ENCODE measurements around the gene CEP192. TPM values are rescaled to one million over a fixed set of nuclear protein-coding genes. Genes with fewer than 3 reads are reported as not detected.

The CEP192 gene
- polyA plus RNA-seq, 1 donor (not counting 4 experiments of a cell fraction or from before 2014, with no cell fraction given), result 16.6 TPM

DNA sequence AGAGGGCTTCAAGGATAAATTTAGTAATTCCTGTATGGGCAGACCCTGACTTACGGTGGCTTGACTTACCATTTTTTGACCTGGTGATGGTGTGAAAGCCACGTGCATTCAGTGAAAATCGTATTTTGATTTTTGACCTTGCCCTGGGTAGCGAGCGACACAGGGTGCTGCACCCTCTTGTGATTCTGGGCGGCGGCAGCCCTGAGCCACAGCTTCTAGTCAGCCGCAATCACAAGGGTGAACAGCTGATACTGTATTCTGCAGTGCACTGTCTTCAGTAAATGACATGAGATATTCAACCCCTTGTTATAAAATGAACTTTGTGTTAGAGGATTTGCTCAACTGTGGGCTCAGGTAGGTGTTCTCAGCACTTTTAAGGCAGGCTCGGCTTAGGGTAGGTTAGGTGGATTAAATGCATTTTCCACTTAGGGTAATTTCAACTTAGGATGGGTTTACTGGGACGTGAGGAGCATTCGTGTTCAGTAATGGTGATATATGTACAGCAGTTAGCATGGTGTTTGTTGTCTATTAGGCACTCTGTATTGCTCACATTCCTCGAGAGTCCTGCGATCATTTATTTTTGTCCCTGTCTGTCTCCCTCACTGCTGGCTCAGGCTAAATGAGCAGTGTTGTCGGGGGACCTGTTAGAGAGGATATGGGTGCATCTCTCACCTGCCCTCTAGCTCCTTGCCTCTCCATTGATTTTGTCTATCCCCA is 109.9 kb downstream of the CEP192 start:
- Histone ChIP-seq H3K4me1 (ENCODE audit: control insufficient read depth, extremely low read depth, insufficient read depth, low read length) (no peaks in the 10 kb centered on the region), H3K27ac (ENCODE audit: control insufficient read depth, insufficient read depth, low read length) (no peak overlapping the region)

DNA sequence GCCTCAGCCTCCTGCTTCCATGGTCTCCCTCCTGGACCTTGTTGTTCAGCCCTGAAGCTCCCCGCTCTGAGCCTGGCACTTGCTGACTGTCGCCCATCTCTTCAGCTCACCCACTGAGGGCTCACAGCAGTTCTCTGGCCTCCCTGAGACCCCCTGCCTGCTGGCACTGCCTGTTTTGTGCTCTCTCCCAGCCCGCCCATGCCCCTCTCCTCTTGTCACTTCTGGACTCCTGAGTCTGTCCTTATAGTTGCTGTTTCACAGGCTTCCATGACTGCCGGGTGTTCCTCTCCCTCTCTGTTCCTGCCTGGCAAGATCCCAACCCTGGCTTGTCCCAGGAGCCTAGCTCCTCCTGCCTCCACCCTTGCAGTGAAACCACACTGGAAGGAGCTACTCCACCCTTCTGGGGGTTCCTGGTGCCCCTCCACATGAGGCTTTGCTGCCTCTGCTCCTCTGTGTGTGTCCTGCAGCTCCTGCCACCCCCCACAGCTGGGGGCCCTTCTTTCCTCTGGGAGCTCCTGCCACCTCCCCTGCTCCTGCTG is 110.6 kb downstream of the CEP192 start:
- H2AFZ ChIP-seq (ENCODE audit: control insufficient read depth, low read length), result no peak overlapping the region

More for the DNA sequence above, 109.9 kb downstream of the CEP192 start:
- no peak overlapping the region for H3K4me3 ChIP-seq (ENCODE audit: control insufficient read depth in 2 of 3, extremely low read depth in 1 of 3, insufficient read depth in 2 of 3, low read depth in 1 of 3, low read length in 3 of 3)
- DNase-seq (ENCODE audit: low read depth, low spot score) (no peak), FAIRE-seq (no peak)
- H3K79me2 ChIP-seq (ENCODE audit: control insufficient read depth, insufficient read depth, low read length), result no peaks in the 10 kb centered on the region
- H3K36me3 ChIP-seq (ENCODE audit: control insufficient read depth in 2 of 2, extremely low read depth in 1 of 2, insufficient read depth in 2 of 2, low read length in 2 of 2), result peaks cover 14 to 30% of the 10 kb centered on the region in 2 experiments
- dilution Hi-C loops (cut with MboI; ENCODE audit: extremely low pct_ligation_motif_present, low sequenced_read_pairs), result no loop called here
- TF ChIP-seq, protein P1, sequence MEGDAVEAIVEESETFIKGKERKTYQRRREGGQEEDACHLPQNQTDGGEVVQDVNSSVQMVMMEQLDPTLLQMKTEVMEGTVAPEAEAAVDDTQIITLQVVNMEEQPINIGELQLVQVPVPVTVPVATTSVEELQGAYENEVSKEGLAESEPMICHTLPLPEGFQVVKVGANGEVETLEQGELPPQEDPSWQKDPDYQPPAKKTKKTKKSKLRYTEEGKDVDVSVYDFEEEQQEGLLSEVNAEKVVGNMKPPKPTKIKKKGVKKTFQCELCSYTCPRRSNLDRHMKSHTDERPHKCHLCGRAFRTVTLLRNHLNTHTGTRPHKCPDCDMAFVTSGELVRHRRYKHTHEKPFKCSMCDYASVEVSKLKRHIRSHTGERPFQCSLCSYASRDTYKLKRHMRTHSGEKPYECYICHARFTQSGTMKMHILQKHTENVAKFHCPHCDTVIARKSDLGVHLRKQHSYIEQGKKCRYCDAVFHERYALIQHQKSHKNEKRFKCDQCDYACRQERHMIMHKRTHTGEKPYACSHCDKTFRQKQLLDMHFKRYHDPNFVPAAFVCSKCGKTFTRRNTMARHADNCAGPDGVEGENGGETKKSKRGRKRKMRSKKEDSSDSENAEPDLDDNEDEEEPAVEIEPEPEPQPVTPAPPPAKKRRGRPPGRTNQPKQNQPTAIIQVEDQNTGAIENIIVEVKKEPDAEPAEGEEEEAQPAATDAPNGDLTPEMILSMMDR (optimal IDR thresholded peaks at IDR 0.05 in 1 of 3, IDR thresholded peaks at IDR 0.05 in 1 of 3, conservative IDR thresholded peaks at IDR 0.05 in 1 of 3; ENCODE audit: extremely low read depth in 1 of 3, insufficient read depth in 2 of 3, low read length in 3 of 3), result no peak
- no peak for TF ChIP-seq EZH2 (IDR thresholded peaks at IDR 0.05; ENCODE audit: low read length)
- no peaks in the 10 kb centered on the region for H3K27me3 ChIP-seq (ENCODE audit: control insufficient read depth, extremely low read depth, insufficient read depth, low read length)
- H3K9me1 ChIP-seq (ENCODE audit: control insufficient read depth, extremely low read depth, insufficient read depth, low read length), result no peaks in the 10 kb centered on the region
- H3K9me3 ChIP-seq (ENCODE audit: control insufficient read depth, low read depth, low read length), result no peaks in the 10 kb centered on the region
- no peak overlapping the region for H2AFZ ChIP-seq (ENCODE audit: control insufficient read depth, low read length)
- no peak overlapping the region for H3K4me2 ChIP-seq (ENCODE audit: control insufficient read depth, extremely low read depth, insufficient read depth, low read depth, low read length)
- H4K20me1 ChIP-seq (ENCODE audit: control insufficient read depth, extremely low read depth, insufficient read depth, low read length), result no peaks in the 10 kb centered on the region
- H3K9ac ChIP-seq (ENCODE audit: control insufficient read depth, extremely low read depth, insufficient read depth, low read length), result no peak overlapping the region

More for the DNA sequence above, 110.6 kb downstream of the CEP192 start:
- Histone ChIP-seq H4K20me1 (ENCODE audit: control insufficient read depth, extremely low read depth, insufficient read depth, low read length) (no peaks in the 10 kb centered on the region), H3K4me3 (ENCODE audit: control insufficient read depth in 2 of 3, extremely low read depth in 1 of 3, insufficient read depth in 2 of 3, low read depth in 1 of 3, low read length in 3 of 3) (no peak overlapping the region), H3K9me1 (ENCODE audit: control insufficient read depth, extremely low read depth, insufficient read depth, low read length) (no peaks in the 10 kb centered on the region), H3K27ac (ENCODE audit: control insufficient read depth, insufficient read depth, low read length) (no peak overlapping the region), H3K9me3 (ENCODE audit: control insufficient read depth, low read depth, low read length) (no peaks in the 10 kb centered on the region), H3K9ac (ENCODE audit: control insufficient read depth, extremely low read depth, insufficient read depth, low read length) (no peak overlapping the region), H3K36me3 (ENCODE audit: control insufficient read depth in 2 of 2, extremely low read depth in 1 of 2, insufficient read depth in 2 of 2, low read length in 2 of 2) (peaks cover 10 to 26% of the 10 kb centered on the region in 2 experiments), H3K79me2 (ENCODE audit: control insufficient read depth, insufficient read depth, low read length) (no peaks in the 10 kb centered on the region), H3K4me1 (ENCODE audit: control insufficient read depth, extremely low read depth, insufficient read depth, low read length) (no peaks in the 10 kb centered on the region), H3K27me3 (ENCODE audit: control insufficient read depth, extremely low read depth, insufficient read depth, low read length) (no peaks in the 10 kb centered on the region), H3K4me2 (ENCODE audit: control insufficient read depth, extremely low read depth, insufficient read depth, low read depth, low read length) (no peak overlapping the region)
- DNase-seq (ENCODE audit: low read depth, low spot score) (no peak), FAIRE-seq (no peak)
- TF ChIP-seq, protein P1 (optimal IDR thresholded peaks at IDR 0.05 in 1 of 3, IDR thresholded peaks at IDR 0.05 in 1 of 3, conservative IDR thresholded peaks at IDR 0.05 in 1 of 3; ENCODE audit: extremely low read depth in 1 of 3, insufficient read depth in 2 of 3, low read length in 3 of 3), result no peak
- TF ChIP-seq EZH2 (IDR thresholded peaks at IDR 0.05; ENCODE audit: low read length), result no peak
- dilution Hi-C loops (cut with MboI; ENCODE audit: extremely low pct_ligation_motif_present, low sequenced_read_pairs), result no loop called here

Measured in keratinocyte (primary cell).